H1 (cell line): ENCODE data around the gene PHF1. TPM values are rescaled to one million over a fixed set of nuclear protein-coding genes. Genes with fewer than 3 reads are reported as not detected.

ENCODE experiments used
- POLR2AphosphoS5 ChIP-seq: IDR thresholded peaks from 2 replicates; pipeline ENCODE4 v1.6.1; 2011; ENCODE audit warnings: low read depth, low read length
- polyA plus RNA-seq, 7 experiments: library from polyadenylated mRNA; depleted of rRNA in 3 of 7; stranded (reverse) in 5 of 7; unstranded in 2 of 7; fragments of >200 nt in 5 of 7; fragments of 200-250 nt in 2 of 7; gene quantifications; 1 replicate in 5 of 7; 2 replicates in 1 of 7; 4 replicates in 1 of 7; pipeline versions ENCODE4 v1.2.1 to v1.2.3, GENCODE V29; 2011 to 2013; ENCODE audit warnings: missing spikeins in 2 of 7, mixed read lengths in 2 of 7
- total RNA-seq: library from RNA; stranded (reverse); fragmentation: NEBNext Ultra II Directional; extraction: Animal tissue kit (Norgen Biotek cat#: 25700); gene quantifications from 2 replicates; pipeline ENCODE4 v1.2.1, GENCODE V29; 2021

The PHF1 gene
- total and polyA plus RNA-seq, 2 of the 8 experiments (the other 6 are each of a cell fraction or from before 2014, with no cell fraction given) = 47.3 to 78.6 TPM

- TF ChIP-seq POLR2AphosphoS5 = no peak
Measured at GRCh38 chr6:33426590-33427511, 16.0 kb downstream of the PHF1 start (continued).
